ENCODE results near the gene TFB1M.
"Not testable (repeated sequence)": the region's sequence is repeated elsewhere in the genome, so short reads cannot be mapped to it uniquely, and the experiment has no call there.

Gene TFB1M

DNA sequence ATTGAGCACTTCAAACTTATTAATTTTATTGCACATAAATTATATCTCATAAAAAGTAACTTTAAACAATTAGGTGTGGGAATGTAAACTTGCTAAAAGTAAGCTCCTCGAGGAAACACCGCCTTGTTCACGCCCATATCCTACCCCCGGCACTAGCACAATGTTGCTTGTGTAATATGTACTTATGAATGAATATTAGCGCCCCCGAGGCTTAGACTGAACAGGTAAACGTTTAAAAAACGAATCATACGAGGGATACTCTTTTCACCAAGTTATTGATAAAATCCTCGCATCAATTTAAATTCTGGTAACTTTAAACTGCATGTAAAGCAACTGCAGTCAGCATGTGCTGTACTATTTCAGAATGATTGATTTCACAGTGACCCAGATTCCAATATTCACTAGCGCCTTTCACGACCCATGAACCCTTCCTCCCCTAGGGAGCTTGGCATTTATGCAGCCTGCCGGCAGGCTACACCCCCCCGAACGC is 637 bp downstream of the TFB1M start (continued):
- TF ChIP-seq, protein P1, sequence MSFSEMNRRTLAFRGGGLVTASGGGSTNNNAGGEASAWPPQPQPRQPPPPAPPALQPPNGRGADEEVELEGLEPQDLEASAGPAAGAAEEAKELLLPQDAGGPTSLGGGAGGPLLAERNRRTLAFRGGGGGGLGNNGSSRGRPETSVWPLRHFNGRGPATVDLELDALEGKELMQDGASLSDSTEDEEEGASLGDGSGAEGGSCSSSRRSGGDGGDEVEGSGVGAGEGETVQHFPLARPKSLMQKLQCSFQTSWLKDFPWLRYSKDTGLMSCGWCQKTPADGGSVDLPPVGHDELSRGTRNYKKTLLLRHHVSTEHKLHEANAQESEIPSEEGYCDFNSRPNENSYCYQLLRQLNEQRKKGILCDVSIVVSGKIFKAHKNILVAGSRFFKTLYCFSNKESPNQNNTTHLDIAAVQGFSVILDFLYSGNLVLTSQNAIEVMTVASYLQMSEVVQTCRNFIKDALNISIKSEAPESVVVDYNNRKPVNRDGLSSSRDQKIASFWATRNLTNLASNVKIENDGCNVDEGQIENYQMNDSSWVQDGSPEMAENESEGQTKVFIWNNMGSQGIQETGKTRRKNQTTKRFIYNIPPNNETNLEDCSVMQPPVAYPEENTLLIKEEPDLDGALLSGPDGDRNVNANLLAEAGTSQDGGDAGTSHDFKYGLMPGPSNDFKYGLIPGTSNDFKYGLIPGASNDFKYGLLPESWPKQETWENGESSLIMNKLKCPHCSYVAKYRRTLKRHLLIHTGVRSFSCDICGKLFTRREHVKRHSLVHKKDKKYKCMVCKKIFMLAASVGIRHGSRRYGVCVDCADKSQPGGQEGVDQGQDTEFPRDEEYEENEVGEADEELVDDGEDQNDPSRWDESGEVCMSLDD (tag by site-specific recombination; IDR thresholded peaks at IDR 0.05) = 0 out of 2 replicates have a peak, but pooled peaks have one; percentile 22
- TF ChIP-seq ZBTB20 (tag by site-specific recombination; IDR thresholded peaks at IDR 0.05) = peak; percentile 58
- TF ChIP-seq ZNF76 (tag by site-specific recombination; IDR thresholded peaks at IDR 0.05; ENCODE audit: borderline replicate concordance, low read depth) = 0 out of 2 replicates have a peak, but pooled peaks have one; percentile 20
- TF ChIP-seq ZNF521 (tag by site-specific recombination; IDR thresholded peaks at IDR 0.05) = no peak

DNA sequence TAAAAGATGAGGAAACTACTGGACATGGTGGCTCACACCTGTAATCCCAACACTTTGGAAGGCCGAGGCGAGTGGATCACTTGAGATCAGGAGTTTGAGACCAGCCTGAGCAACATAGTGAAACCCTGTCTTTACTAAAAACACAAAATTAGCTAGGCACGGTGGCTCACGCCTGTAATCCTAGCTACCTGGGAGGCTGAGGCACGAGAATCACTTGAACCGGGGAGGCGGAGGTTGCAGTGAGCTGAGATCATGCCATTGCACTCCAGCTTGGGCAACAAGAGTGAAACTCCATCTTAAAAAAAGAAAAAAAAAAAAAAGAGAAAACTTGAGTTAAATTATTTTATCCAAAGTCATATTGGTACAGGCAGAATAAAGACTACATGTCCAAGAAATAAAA is 1.3 kb downstream of the TFB1M start:
- not testable (repeated sequence) for H3K27ac ChIP-seq (ENCODE audit: extremely low read depth, low read depth, low read length); H3K4me1 ChIP-seq (ENCODE audit: control insufficient read depth, insufficient read depth, low read length); H3K4me3 ChIP-seq (ENCODE audit: low read depth, low read length); H3K9me3 ChIP-seq (ENCODE audit: control insufficient read depth, insufficient read depth, low read depth, low read length)
- ChIA-PET POLR2A (interaction anchor here (0.9 to 1.8 kb wide), 2 partner anchors 20 to 803 kb away, joined by 3 read pairs; partner anchors contain the start of gene CNKSR3), CTCF (interaction anchor here (0.6 to 1.7 kb wide), 4 partner anchors 9 to 1026 kb away, joined by 4 to 7 read pairs (median 4); no protein-coding TSS in a partner anchor)
- H3K36me3 ChIP-seq (ENCODE audit: control insufficient read depth in 2 of 2, insufficient read depth in 1 of 2, low read length in 2 of 2) = peaks cover 12 to 29% of the 10 kb centered on the region in 2 experiments; a peak in 2 of 3 replicates

DNA sequence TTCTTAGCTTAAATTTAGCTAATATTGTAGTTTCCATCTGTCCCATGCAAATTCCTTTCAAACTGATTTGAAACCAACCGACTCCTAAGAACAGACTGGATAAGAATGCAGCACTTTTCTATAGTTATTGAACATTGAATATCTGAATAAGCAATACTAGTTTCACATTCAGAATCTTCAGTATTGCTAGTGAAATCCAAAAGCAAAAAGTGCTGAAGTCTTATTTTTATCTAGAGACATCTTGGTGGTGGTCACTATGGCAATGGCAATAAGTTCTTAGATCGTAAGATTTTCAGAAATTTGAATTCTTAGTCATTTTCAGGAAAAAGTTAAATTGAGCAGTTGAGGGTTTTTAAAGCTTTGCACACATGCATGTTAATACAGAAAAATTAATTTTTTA is 2.7 kb downstream of the TFB1M start:
- peaks cover 17 to 43% of the 10 kb centered on the region in 2 experiments for H3K36me3 ChIP-seq (ENCODE audit: control insufficient read depth in 2 of 2, insufficient read depth in 1 of 2, low read length in 2 of 2)
- TF ChIP-seq ZNF2 (tag by site-specific recombination; IDR thresholded peaks at IDR 0.05) = no peak
- TF ChIP-seq MEIS1 (CRISPR knock-in tag; IDR thresholded peaks at IDR 0.05; ENCODE audit: borderline replicate concordance) = no peak
- TF ChIP-seq, protein P2, sequence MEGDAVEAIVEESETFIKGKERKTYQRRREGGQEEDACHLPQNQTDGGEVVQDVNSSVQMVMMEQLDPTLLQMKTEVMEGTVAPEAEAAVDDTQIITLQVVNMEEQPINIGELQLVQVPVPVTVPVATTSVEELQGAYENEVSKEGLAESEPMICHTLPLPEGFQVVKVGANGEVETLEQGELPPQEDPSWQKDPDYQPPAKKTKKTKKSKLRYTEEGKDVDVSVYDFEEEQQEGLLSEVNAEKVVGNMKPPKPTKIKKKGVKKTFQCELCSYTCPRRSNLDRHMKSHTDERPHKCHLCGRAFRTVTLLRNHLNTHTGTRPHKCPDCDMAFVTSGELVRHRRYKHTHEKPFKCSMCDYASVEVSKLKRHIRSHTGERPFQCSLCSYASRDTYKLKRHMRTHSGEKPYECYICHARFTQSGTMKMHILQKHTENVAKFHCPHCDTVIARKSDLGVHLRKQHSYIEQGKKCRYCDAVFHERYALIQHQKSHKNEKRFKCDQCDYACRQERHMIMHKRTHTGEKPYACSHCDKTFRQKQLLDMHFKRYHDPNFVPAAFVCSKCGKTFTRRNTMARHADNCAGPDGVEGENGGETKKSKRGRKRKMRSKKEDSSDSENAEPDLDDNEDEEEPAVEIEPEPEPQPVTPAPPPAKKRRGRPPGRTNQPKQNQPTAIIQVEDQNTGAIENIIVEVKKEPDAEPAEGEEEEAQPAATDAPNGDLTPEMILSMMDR (tag by site-specific recombination; IDR thresholded peaks at IDR 0.05) = no peak
- no peak for TF ChIP-seq OVOL3 (tag by site-specific recombination; IDR thresholded peaks at IDR 0.05)
- no peak for TF ChIP-seq MYNN (tag by site-specific recombination; IDR thresholded peaks at IDR 0.05; ENCODE audit: borderline replicate concordance)
- TF ChIP-seq GFI1B (tag by site-specific recombination; IDR thresholded peaks at IDR 0.05) = no peak
- TF ChIP-seq REPIN1 (tag by site-specific recombination; IDR thresholded peaks at IDR 0.05; ENCODE audit: low read depth) = no peak
- no peak for TF ChIP-seq SP3 (tag by site-specific recombination; IDR thresholded peaks at IDR 0.05)
- TF ChIP-seq, protein P3, sequence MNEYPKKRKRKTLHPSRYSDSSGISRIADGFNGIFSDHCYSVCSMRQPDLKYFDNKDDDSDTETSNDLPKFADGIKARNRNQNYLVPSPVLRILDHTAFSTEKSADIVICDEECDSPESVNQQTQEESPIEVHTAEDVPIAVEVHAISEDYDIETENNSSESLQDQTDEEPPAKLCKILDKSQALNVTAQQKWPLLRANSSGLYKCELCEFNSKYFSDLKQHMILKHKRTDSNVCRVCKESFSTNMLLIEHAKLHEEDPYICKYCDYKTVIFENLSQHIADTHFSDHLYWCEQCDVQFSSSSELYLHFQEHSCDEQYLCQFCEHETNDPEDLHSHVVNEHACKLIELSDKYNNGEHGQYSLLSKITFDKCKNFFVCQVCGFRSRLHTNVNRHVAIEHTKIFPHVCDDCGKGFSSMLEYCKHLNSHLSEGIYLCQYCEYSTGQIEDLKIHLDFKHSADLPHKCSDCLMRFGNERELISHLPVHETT (tag by site-specific recombination; IDR thresholded peaks at IDR 0.05) = no peak
- CTCF ChIA-PET = interaction anchor here (1.3 to 1.7 kb wide), 2 partner anchors 8 to 11 kb away, joined by 3 to 7 read pairs; no protein-coding TSS in a partner anchor

More for the DNA sequence above, 2.7 kb downstream of the TFB1M start:
- Histone ChIP-seq H3K4me3 (ENCODE audit: low read depth, low read length) (no peak overlapping the region), H3K27ac (ENCODE audit: extremely low read depth, low read depth, low read length) (no peak overlapping the region), H3K9me3 (ENCODE audit: control insufficient read depth, insufficient read depth, low read depth, low read length) (no peaks in the 10 kb centered on the region), H3K4me1 (ENCODE audit: control insufficient read depth, insufficient read depth, low read length) (peaks cover 5% of the 10 kb centered on the region; the same call in 1 of the 2 replicates)
- POLR2A ChIA-PET = interaction anchor here (1.8 kb wide), 1 partner anchor 19 kb away, joined by 3 read pairs; no protein-coding TSS in a partner anchor
